GM21786 (cell line): ENCODE measurements around the gene PAPSS1.
A peak's percentile ranks its signal among the peaks of the same experiment; 100 is the strongest.
"Not testable (repeated sequence)": the region's sequence is repeated elsewhere in the genome, so short reads cannot be mapped to it uniquely, and the experiment has no call there.

Source experiments
- ATAC-seq: cut with Tn5 transposase; IDR thresholded peaks from one replicate; pipeline ENCODE4 v1.9.1; 2021; ENCODE audit not compliant: unreplicated experiment

Gene PAPSS1

DNA sequence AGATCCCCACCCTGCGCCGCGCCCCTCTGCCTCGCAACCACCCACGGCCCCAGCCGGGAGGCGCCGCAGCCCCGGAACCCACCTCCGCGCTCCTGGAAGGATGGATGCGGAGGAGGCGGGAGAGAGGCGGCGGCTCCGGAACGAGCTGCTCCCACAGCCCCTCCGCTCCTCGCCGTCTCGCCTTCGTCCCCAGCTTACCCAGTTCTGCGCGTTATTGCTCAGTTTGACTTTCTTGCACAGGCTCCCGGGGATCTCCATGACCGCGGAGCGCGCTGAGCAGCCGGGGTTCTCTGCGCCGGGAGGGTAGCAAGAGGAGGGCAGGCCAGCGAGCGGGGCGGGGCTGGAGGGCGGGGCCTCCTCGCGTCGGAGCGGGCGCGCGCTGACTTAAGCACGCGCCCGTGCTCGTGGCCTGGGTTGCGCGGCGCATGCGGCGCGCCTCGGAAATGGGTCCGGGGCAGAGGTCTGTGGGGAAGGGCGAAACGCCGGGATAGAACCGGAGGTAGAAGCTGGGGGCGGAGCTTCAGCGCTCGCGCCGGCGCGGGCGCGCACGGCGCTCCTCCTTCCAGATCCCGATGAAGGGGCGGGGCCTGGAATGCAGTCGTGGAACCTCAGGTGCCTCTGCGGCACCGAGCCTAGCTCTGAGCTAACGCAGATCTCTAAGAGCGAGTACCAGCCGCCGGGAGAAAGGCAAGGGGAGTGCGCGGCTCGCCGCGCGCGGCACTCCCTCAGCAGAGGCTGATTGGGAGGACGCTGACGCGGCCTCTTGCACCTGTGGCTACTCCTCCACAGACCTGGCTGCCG, at the start of gene PAPSS1:
TSS of gene PAPSS1 (minus strand) at position 313 of the 801 bp plus-strand sequence. CDS start at position 258, 55 bp downstream.
- peak; percentile 82 for ATAC-seq

DNA sequence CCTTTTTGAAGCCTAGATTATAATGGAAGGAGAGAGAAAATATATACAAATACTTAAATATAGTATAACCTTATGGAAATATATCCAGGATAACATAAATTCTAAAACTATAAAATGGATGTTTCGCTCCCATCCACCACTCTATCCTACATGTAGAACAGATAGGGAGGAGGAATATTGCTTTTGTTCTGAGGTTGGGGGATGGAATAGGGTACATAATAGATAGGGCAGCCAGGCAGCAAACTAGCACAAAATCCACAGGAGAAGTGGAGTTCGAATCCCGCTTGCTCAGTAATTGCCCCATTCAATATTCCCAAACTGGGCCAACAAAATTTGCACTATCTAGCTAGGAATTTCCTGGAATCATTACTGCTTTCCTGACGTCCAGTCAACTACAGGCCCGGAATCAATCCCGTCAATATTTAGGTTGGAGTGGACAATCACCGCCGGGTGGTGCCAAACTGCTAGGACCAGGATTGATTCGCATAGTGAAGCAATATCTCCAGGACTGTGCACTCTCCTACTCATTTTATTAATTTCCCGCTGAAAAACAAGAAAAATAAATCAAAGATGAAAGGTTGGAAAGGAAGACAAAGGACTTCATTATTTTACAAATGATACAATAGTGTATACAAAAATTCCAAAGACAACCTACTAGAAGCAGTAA, 40.4 kb upstream of the PAPSS1 start:
- no peak for ATAC-seq

DNA sequence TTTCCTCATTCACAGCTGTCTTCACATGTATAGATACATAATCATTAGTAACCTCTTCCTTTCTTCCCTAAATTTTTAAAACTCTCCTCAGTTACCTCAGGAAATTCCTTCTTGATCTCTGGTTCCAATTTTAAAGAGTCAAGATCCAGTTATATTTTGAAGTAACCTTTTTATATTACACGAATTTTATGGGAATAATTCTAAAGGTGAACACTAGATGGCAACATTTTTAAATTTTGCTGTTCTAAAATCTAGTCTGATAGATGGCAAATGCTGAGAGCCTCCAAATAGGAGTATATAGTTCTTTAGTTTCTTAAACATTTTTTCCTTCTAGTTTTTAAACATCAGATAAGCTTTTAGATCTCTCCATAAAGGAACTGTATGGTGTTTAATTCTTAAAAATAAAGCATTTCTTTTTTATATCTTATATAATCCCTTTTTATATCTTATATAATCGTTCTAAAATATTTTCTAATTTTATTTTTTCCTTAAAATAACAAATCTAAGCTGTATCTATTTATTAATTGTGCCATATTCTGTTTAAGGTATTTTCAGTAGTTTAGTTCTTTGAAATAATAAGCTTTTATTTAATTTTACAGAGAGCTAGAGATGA, 37.9 kb upstream of the PAPSS1 start:
- ATAC-seq: peak; percentile 53

- no peak for ATAC-seq
Observed at GRCh38 chr4:107757283-107757682, 37.2 kb upstream of the PAPSS1 start.

DNA sequence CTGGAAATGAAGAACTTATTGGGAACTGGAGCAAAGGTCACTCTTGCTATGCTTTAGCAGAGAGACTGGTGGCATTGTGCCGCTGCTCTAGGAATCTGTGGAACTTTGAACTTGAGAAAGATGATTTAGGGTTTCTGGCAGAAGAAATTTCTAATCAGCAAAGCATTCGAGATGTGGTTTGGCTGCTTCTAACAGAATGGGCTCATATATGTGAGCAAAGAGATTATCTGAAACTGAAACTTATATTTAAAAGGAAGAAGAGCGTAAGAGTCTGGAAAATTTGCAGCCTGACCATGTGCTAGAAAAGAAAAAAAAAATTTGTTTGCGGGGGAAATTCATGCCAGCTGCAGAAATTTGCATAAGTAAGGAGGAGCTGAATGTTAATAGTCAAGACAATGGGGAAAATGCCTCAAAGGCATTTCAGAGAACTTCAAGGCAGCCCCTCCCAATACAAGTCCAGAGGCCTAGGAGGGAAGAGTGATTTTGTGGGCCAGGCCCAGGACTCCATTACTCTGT, 35.9 kb upstream of the PAPSS1 start:
- ATAC-seq: no peak

DNA sequence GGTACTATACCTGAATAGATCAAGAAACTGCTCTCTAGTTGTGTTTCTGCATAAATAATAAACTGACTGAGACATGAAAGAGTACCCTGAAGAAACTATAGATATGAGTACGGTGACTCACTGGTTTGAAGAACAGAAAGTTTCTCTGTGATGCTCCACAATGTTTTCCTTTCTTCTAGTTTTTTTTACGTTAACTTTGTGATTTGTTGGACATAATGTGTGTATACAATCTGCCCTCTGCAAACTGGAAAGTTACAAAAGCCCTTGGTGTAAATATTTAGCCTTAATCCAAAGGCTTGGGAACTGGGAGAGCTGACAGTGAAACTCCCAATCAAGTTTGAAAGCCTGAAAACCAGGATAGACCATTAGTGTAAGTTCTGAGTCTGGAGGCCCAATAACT, 31.6 kb upstream of the PAPSS1 start:
- no peak for ATAC-seq

DNA sequence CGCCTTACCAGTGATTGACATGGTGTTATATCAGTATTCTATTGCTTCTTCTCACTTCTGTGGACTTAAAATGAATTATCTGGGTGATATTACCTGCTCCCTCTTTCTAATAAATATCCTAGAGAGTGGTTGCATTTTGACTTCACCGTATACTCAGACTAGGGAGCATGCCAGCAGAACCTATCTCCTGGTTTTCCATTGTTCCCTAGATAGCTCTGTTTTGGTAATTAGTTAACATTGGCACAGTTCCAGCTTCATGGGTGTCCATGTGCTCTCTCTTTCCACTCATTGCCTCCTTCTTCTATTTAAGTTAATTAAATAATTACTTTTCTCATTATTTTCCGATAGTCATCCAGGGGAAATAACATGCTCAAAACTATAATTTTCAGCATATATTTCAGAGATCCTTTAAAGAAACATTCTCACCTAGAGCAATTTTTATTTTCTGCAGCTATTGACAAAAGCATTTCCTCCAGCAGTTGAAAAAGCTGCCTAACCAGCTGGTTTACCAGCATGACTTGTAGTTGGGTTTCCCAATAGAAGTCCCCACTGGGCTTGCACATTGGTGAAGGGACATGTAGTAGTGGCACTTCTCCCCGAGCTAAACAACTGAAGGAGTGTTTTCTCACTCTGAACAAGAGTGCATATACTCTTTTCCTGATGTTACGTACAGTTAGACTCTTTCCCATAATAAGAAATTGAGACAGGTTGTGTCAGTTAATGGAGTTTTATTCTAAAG, 27.9 kb upstream of the PAPSS1 start:
- ATAC-seq: no peak

DNA sequence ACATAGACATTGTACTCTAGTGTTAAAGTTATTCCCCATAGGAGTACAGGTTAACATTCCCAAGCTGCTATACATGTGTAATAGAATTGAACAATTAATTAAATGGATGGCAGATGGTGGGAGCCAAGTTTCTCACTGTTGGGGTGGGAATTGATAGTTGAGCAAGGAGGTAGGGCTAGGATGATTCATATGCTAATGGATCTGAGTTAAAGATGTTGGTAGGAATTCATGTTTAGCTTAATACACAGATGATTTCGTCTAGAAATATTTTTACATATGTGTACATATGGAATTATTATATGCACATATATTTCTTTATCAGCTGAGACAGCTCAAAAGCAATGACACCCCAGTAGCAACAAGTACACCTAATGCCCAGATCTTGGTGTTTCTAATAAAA, 26.1 kb upstream of the PAPSS1 start:
- no peak for ATAC-seq

- no peak for ATAC-seq
Observed at GRCh38 chr4:107744532-107744931, 24.5 kb upstream of the PAPSS1 start.

GRCh38 chr4:107743532-107743931, 23.5 kb upstream of the PAPSS1 start:
- ATAC-seq: no peak

DNA sequence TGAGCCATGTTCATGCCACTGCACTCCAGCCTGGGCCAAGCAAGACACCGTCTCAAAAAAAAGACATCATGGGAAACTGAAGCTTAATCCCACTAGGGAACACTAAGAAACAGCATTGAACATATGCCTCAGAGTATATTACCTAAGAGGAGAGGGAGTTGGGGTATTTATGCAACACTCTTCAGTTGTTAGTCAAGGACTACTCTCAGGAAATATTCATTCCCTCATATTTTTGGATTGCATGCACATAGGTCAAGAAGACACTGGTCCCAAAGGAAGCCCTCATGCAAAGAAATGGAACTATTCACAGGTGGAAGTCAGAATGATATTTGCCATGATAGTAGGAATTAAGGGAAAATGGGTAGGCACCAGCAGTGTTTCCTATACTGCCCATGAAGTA, 22.8 kb upstream of the PAPSS1 start:
- ATAC-seq: no peak

DNA sequence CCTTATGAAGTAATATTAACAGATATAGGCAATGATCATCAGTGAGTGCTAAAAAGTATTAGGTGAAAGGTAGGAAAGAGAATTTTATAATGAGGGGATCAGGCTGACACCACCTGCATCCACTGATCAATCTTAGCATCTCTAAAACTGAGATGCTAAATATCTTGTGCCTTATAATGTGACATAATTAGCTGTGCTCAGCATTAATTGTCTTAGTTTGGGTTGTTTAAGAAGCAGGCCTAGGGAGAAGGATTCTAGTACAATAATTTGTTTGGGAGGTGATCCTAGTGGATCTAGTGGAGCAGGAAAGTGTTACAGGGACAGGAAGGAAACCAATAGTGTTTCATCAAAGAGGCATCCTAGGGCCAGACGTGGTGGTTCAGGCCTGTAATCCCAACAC, 22.2 kb upstream of the PAPSS1 start:
- no peak for ATAC-seq

GRCh38 chr4:107740950-107741701, 21.1 kb upstream of the PAPSS1 start:
- no peak for ATAC-seq

DNA sequence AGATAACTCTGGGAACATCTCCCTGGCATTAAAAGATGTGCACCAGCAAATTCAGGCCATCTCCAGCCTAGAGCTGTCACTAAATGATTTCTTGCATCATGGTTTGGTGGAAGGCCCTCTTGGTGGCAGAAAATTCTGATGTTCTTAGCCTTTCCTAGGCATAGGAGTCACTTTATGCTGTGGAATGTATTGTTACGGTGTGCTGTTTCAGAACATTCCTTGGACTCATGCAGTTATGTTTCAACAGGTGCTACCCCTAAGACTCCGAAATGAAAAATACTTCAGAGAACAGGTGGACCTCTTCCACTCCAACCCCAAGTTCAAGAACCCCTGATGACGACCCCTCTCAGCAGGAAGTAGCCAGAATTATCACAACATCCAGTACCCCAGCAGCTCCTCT, 20.3 kb upstream of the PAPSS1 start:
- no peak for ATAC-seq

- no peak for ATAC-seq
Observed at GRCh38 chr4:107737450-107737849, 17.4 kb upstream of the PAPSS1 start.

DNA sequence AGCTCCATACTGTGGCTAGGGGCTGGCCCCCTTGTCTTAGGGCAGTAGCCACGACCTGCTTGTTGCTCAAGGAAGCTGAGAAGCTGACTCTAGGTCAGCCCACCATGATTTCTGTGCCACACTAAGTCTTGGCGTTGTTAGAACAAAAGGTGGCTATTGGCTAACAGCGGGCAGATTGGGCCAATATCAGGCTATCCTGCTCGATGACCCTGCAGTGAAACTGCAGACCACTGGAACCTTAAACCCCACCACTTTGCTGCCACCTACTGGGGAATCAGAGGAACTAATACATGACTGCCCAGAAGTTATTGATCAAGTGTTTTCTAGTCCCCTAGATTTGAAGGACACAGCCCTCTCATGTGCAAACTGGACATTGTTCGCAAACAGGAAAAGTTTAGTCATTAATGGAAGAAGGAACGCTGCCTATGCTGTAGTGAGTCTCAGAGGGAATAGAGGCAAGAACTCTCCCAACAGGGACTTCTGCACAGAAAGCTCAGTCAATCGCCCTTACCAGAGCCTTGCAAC, 17.0 kb upstream of the PAPSS1 start:
- peak; percentile 57 for ATAC-seq

DNA sequence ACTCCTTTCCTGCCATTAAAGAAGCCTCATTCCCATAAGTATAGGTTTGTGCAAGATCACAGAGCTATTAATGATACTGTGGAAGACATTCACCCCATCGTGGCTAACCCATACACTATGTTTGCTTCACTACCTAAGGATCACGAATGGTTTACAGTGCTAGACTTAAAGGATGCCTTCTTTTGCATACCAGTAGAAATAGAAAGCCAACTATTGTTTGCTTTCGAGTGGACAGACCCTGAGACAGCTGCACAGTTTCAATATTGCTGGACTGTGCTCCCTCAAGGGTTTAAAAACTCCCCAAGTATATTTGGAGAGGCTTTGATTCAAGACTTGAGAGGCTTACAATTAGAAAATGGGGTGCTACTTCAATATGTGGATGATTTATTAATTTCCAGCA, 16.0 kb upstream of the PAPSS1 start:
- peak; percentile 70 for ATAC-seq

DNA sequence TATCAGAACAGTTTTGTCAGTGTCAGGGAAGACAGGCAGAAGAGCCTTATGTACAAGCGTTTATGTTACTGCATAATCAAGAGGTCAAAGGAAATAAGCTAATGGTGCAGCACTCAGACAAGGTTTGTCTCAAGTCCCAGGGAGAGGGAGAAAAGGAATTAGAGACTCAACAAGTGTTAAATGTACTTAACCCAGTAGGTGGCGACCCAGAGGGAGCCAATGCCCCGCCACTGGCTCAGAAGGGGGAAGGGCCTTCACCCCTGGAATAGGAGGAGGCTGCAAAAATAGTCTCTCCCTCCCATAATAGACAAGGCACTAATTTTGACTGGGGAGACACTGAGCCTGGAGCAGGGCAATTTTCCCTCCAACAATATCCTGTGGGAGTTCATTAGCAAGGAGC, 14.1 kb upstream of the PAPSS1 start:
- no peak for ATAC-seq

DNA sequence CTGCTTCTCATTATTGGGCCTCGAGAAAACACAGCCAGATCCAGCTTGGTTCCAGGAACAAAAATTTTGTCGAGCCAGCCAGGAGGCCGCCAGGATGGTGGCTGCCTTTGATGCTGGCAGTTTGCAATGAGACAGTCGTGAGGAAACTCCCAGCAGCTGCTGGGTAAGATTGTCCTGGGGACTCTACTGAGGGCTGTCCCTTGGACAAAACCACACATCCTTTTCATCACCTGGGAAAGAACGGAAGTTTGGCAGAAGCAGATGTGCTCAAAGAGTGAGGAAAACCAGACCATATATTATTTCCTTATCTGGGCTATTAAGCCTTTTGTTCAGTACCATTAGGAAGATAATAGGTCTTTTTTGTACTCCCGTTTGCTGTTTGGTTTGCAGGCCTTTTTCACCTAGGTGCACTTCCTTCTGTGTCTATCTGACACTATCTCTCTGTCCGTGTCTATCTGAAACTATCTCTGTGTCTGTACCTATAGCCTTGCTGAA, 13.4 kb upstream of the PAPSS1 start:
- no peak for ATAC-seq

GRCh38 chr4:107729050-107729449, 9.0 kb upstream of the PAPSS1 start:
- ATAC-seq: not testable (repeated sequence)
